ENCODE data around the gene CCDC13.

- TF ChIP-seq POLR2AphosphoS5 (IDR thresholded peaks at IDR 0.05) (no peak), POLR2A (IDR thresholded peaks at IDR 0.05) (no peak)
- TF ChIP-seq, protein P1, sequence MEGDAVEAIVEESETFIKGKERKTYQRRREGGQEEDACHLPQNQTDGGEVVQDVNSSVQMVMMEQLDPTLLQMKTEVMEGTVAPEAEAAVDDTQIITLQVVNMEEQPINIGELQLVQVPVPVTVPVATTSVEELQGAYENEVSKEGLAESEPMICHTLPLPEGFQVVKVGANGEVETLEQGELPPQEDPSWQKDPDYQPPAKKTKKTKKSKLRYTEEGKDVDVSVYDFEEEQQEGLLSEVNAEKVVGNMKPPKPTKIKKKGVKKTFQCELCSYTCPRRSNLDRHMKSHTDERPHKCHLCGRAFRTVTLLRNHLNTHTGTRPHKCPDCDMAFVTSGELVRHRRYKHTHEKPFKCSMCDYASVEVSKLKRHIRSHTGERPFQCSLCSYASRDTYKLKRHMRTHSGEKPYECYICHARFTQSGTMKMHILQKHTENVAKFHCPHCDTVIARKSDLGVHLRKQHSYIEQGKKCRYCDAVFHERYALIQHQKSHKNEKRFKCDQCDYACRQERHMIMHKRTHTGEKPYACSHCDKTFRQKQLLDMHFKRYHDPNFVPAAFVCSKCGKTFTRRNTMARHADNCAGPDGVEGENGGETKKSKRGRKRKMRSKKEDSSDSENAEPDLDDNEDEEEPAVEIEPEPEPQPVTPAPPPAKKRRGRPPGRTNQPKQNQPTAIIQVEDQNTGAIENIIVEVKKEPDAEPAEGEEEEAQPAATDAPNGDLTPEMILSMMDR (IDR thresholded peaks at IDR 0.05) = no peak
These were observed 32.2 kb upstream of the CCDC13 start for GRCh38 chr3:42805141-42805821.
